Activated CD4-positive, alpha-beta T cell treated with anti-CD3 and anti-CD28 coated beads for 36 hours (primary cell): ENCODE results near the gene TESMIN. TPM values are rescaled to one million over a fixed set of nuclear protein-coding genes. Genes with fewer than 3 reads are reported as not detected.
A peak's percentile ranks its signal among the peaks of the same experiment; 100 is the strongest.

ENCODE experiments used
- ATAC-seq: fragments of 200-7000 bp; cut with Tn5 transposase; one replicate; pipeline ENCODE4 v1.10.0; 2021; ENCODE audit warnings: mild to moderate bottlenecking, moderate library complexity
- CTCF ChIA-PET: fragments of 350-600 bp; sonication (Branson Sonifier 250); formaldehyde crosslinking; loops from one replicate; lab custom pipeline; 2021; ENCODE audit warnings: antibody characterized with exemption; lab: Charles Lee
- POLR2A ChIA-PET: fragments of 350-600 bp; sonication (Branson Sonifier 250); formaldehyde crosslinking; loops from one replicate; lab custom pipeline; 2021; ENCODE audit warnings: antibody characterized with exemption, inconsistent platforms; lab: Charles Lee
- DNase-seq: peaks from one replicate; pipeline ENCODE4 v3.0.0-alpha.2; 2020
- H3K27ac Mint-ChIP-seq: one replicate; pipeline ENCODE4 v1.8.0; 2021; ENCODE audit warnings: mixed read lengths
- H3K27me3 Mint-ChIP-seq: one replicate; pipeline ENCODE4 v1.8.0; 2021; ENCODE audit warnings: mixed read lengths
- H3K36me3 Mint-ChIP-seq: one replicate; pipeline ENCODE4 v1.8.0; 2021; ENCODE audit warnings: low read depth, mixed read lengths
- H3K4me1 Mint-ChIP-seq: one replicate; pipeline ENCODE4 v1.8.0; 2021; ENCODE audit warnings: mixed read lengths
- H3K4me3 Mint-ChIP-seq: one replicate; pipeline ENCODE4 v1.8.0; 2021; ENCODE audit warnings: mild to moderate bottlenecking, moderate library complexity, mixed read lengths
- H3K9me3 Mint-ChIP-seq: one replicate; pipeline ENCODE4 v1.8.0; 2021; ENCODE audit warnings: low read depth, mixed read lengths
- intact Hi-C, 2 experiments: fragments of 100-400 bp; cut with DNase I in 1 of 2; cut with micrococcal nuclease in 1 of 2; formaldehyde crosslinking; loops; one replicate each; pipeline versions ENCODE4 v1.14.2 to v1.15.1; 2022 to 2024; cut with DNase I, micrococcal nuclease
- total RNA-seq, 2 experiments: library from RNA; stranded (reverse); gene quantifications; one replicate each; pipeline ENCODE4 v1.2.3, GENCODE V29; 2021

Gene TESMIN
- total RNA-seq, 2 experiments from 2014 or later, result 2.9 to 3.5 TPM

DNA sequence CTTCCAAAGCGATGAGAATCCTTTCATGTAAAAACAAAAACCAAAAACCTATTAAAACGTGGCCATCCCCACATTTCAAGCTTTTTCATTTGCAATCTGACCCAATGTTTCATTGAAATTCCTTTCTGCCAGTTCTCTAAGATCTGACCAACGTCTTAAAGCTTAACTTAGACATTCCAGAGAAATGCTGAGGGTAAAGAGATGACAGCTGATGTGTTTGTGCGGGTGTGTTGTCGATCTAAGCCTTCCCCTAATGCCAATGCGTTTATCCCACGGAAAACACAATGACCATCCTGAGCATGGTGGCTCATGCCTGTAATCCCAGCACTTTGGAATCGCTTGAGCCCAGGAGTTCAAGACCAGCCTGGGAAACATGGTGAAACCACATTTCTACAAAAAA is 6.4 kb upstream of the TESMIN start:
- ATAC-seq (no peak), DNase-seq (no peak)
- Mint-ChIP-seq H3K36me3 (peaks cover 17% of the 10 kb centered on the region), H3K9me3 (no peaks in the 10 kb centered on the region), H3K4me3 (no peak overlapping the region), H3K27me3 (no peaks in the 10 kb centered on the region), H3K4me1 (no peaks in the 10 kb centered on the region), H3K27ac (no peak overlapping the region)
- ChIA-PET CTCF (no interaction called here), POLR2A (no interaction called here)
- intact Hi-C loops, result loop anchor here in 1 of 2 experiments (10.0 kb wide), 1 partner anchor 633 kb away; the partner anchor contains the start of gene CHKA

GRCh38 chr11:68756171-68756766 is 4.9 kb upstream of the TESMIN start:
- no peak overlapping the region for H3K4me3 Mint-ChIP-seq
- ChIA-PET CTCF (no interaction called here), POLR2A (no interaction called here)
- no peaks in the 10 kb centered on the region for H3K9me3 Mint-ChIP-seq
- no peak overlapping the region for H3K27ac Mint-ChIP-seq
- H3K4me1 Mint-ChIP-seq, result peaks cover 2% of the 10 kb centered on the region
- no peak for ATAC-seq
- intact Hi-C loops, result loop anchor here in 1 of 2 experiments (10.0 kb wide), 1 partner anchor 631 kb away; the partner anchor contains the start of gene CHKA
- no peak for DNase-seq
- H3K36me3 Mint-ChIP-seq, result peaks cover 15% of the 10 kb centered on the region
- H3K27me3 Mint-ChIP-seq, result no peaks in the 10 kb centered on the region

GRCh38 chr11:68753300-68753699 is 2.0 kb upstream of the TESMIN start:
- POLR2A ChIA-PET, result no interaction called here
- CTCF ChIA-PET, result no interaction called here
- intact Hi-C loops, result loop anchor here in 1 of 2 experiments (10.0 kb wide), 1 partner anchor 628 kb away; the partner anchor contains the start of gene CHKA
- ATAC-seq, result no peak
- Mint-ChIP-seq H3K27ac (no peak overlapping the region), H3K4me3 (no peak overlapping the region), H3K36me3 (peaks cover 11% of the 10 kb centered on the region), H3K27me3 (no peaks in the 10 kb centered on the region), H3K4me1 (peaks cover 2% of the 10 kb centered on the region), H3K9me3 (no peaks in the 10 kb centered on the region)
- peak; percentile 17 for DNase-seq

DNA sequence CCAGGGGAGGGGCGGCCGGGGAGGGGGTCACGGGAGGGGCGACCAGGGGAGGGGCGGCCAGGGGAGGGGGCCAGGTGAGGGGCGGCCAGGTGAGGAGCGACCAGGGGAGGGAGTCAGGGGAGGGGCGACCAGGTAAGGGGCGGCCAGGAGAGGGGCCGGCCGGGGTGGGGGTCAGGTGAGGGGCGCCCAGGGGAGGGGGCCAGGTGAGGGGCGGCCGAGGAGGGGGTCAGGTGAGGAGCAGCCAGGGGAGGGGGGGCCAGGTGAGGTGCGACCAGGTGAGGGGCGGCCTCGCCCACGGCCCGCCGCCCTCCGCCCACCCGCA is 355 bp downstream of the TESMIN start:
- Mint-ChIP-seq H3K4me3 (no peak overlapping the region), H3K27ac (no peak overlapping the region), H3K9me3 (no peaks in the 10 kb centered on the region), H3K36me3 (no peaks in the 10 kb centered on the region), H3K27me3 (no peaks in the 10 kb centered on the region), H3K4me1 (peaks cover 2% of the 10 kb centered on the region)
- intact Hi-C loops, result loop anchor here (1.0 to 10.0 kb wide), 9 partner anchors 88 to 924 kb away; partner anchors contain the start of genes CHKA (in 1 of the 2), IGHMBP2 (in 1 of the 2), LTO1 (in 1 of the 2) and MRPL21 (in 1 of the 2)
- ChIA-PET POLR2A (no interaction called here), CTCF (no interaction called here)
- DNase-seq (no peak), ATAC-seq (no peak)

- DNase-seq, result peak; percentile 34
- Mint-ChIP-seq H3K4me3 (peak overlapping the region; percentile 11), H3K4me1 (peaks cover 2% of the 10 kb centered on the region), H3K27me3 (no peaks in the 10 kb centered on the region), H3K36me3 (no peaks in the 10 kb centered on the region), H3K9me3 (no peaks in the 10 kb centered on the region), H3K27ac (no peak overlapping the region)
- ChIA-PET POLR2A (no interaction called here), CTCF (interaction anchor here (1.2 kb wide), 1 partner anchor 47 kb away, joined by 5 read pairs; no protein-coding TSS in a partner anchor)
- no peak for ATAC-seq
- intact Hi-C loops, result loop anchor here (1.0 to 10.0 kb wide), 9 partner anchors 88 to 924 kb away; partner anchors contain the start of genes CHKA (in 1 of the 2), IGHMBP2 (in 1 of the 2), LTO1 (in 1 of the 2) and MRPL21 (in 1 of the 2)
Measured at GRCh38 chr11:68750195-68751003, 921 bp downstream of the TESMIN start.

- ChIA-PET POLR2A (no interaction called here), CTCF (interaction anchor here (1.2 kb wide), 1 partner anchor 48 kb away, joined by 5 read pairs; no protein-coding TSS in a partner anchor)
- H3K4me3 Mint-ChIP-seq, result peak overlapping the region; percentile 11
- no peaks in the 10 kb centered on the region for H3K27me3 Mint-ChIP-seq
- H3K36me3 Mint-ChIP-seq, result no peaks in the 10 kb centered on the region
- H3K4me1 Mint-ChIP-seq, result peaks cover 2% of the 10 kb centered on the region
- intact Hi-C loops, result loop anchor here (2.0 to 10.0 kb wide), 3 partner anchors 89 to 925 kb away; partner anchors contain the start of genes CHKA (in 1 of the 2) and LTO1 (in 1 of the 2)
- peak overlapping the region; percentile 39 for H3K27ac Mint-ChIP-seq
- no peak for ATAC-seq
- H3K9me3 Mint-ChIP-seq, result no peaks in the 10 kb centered on the region
- DNase-seq, result no peak
Measured at GRCh38 chr11:68749229-68750123, 1.8 kb downstream of the TESMIN start.

GRCh38 chr11:68748061-68748460 is 3.3 kb downstream of the TESMIN start:
- intact Hi-C loops, result no loop called here
- no peak for ATAC-seq
- Mint-ChIP-seq H3K9me3 (no peaks in the 10 kb centered on the region), H3K36me3 (no peaks in the 10 kb centered on the region), H3K27ac (no peak overlapping the region), H3K4me3 (no peak overlapping the region), H3K4me1 (peaks cover 2% of the 10 kb centered on the region), H3K27me3 (no peaks in the 10 kb centered on the region)
- DNase-seq, result no peak
- CTCF ChIA-PET, result interaction anchor here (0.6 kb wide), 2 partner anchors 105 to 303 kb away, joined by 3 read pairs; no protein-coding TSS in a partner anchor
- POLR2A ChIA-PET, result no interaction called here

- CTCF ChIA-PET, result interaction anchor here (0.7 kb wide), 1 partner anchor 59 kb away, joined by 6 read pairs; no protein-coding TSS in a partner anchor
- no peak for DNase-seq
- no peak for ATAC-seq
- H3K27ac Mint-ChIP-seq, result no peak overlapping the region
- POLR2A ChIA-PET, result no interaction called here
- H3K4me1 Mint-ChIP-seq, result no peaks in the 10 kb centered on the region
- H3K27me3 Mint-ChIP-seq, result no peaks in the 10 kb centered on the region
- intact Hi-C loops, result no loop called here
- H3K4me3 Mint-ChIP-seq, result no peak overlapping the region
- H3K9me3 Mint-ChIP-seq, result no peaks in the 10 kb centered on the region
- H3K36me3 Mint-ChIP-seq, result no peaks in the 10 kb centered on the region
Measured at GRCh38 chr11:68743539-68743938, 7.8 kb downstream of the TESMIN start.

GRCh38 chr11:68741463-68741862 is 9.9 kb downstream of the TESMIN start:
- H3K27me3 Mint-ChIP-seq, result no peaks in the 10 kb centered on the region
- no peak overlapping the region for H3K27ac Mint-ChIP-seq
- intact Hi-C loops, result no loop called here
- H3K4me3 Mint-ChIP-seq, result no peak overlapping the region
- H3K9me3 Mint-ChIP-seq, result no peaks in the 10 kb centered on the region
- H3K36me3 Mint-ChIP-seq, result no peaks in the 10 kb centered on the region
- CTCF ChIA-PET, result no interaction called here
- POLR2A ChIA-PET, result no interaction called here
- DNase-seq, result no peak
- ATAC-seq, result no peak
- H3K4me1 Mint-ChIP-seq, result no peaks in the 10 kb centered on the region

DNA sequence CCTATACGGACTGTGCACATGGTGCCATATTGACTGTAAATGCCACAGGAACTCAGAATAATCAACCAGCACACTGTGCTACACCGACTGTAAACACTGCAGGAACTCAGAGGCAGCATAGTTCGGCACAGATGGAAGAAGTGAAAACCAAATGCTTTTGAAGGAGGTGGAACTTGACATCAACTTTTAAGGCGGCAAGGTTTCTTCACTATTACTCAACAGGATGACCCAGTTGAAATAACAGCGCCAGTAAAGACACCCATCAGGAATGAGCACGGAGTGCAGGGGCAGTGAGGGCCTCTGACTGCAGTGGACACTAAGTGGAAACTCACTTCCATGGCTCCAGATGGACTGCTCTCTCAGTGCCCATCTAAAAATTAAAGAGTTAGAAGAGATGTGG is 15.7 kb downstream of the TESMIN start:
- Mint-ChIP-seq H3K9me3 (no peaks in the 10 kb centered on the region), H3K36me3 (no peaks in the 10 kb centered on the region), H3K27me3 (no peaks in the 10 kb centered on the region), H3K27ac (no peak overlapping the region), H3K4me3 (no peak overlapping the region), H3K4me1 (no peaks in the 10 kb centered on the region)
- intact Hi-C loops, result no loop called here
- POLR2A ChIA-PET, result no interaction called here
- DNase-seq (no peak), ATAC-seq (no peak)
- CTCF ChIA-PET, result no interaction called here

- no peaks in the 10 kb centered on the region for H3K4me1 Mint-ChIP-seq
- H3K27me3 Mint-ChIP-seq, result no peaks in the 10 kb centered on the region
- H3K9me3 Mint-ChIP-seq, result no peaks in the 10 kb centered on the region
- ATAC-seq (no peak), DNase-seq (no peak)
- H3K4me3 Mint-ChIP-seq, result no peak overlapping the region
- no peaks in the 10 kb centered on the region for H3K36me3 Mint-ChIP-seq
- H3K27ac Mint-ChIP-seq, result no peak overlapping the region
- intact Hi-C loops, result no loop called here
- ChIA-PET POLR2A (no interaction called here), CTCF (no interaction called here)
Measured at GRCh38 chr11:68735125-68735524, 16.2 kb downstream of the TESMIN start.
